GM21737 (cell line): ENCODE results near the gene ZNF692.
"Not testable (repeated sequence)": the region's sequence is repeated elsewhere in the genome, so short reads cannot be mapped to it uniquely, and the experiment has no call there.

Experiments used
- ATAC-seq: cut with Tn5 transposase; IDR thresholded peaks from one replicate; pipeline ENCODE4 v1.9.1; 2021; ENCODE audit warnings: mild to moderate bottlenecking, moderate library complexity; ENCODE audit not compliant: unreplicated experiment

The ZNF692 gene

GRCh38 chr1:248810000-248810726 lies 48.7 kb downstream of the ZNF692 start:
- ATAC-seq: no peak

GRCh38 chr1:248808876-248809275 lies 50.0 kb downstream of the ZNF692 start:
- no peak for ATAC-seq

- peak; percentile 52 for ATAC-seq
Observed at GRCh38 chr1:248807067-248807737, 51.7 kb downstream of the ZNF692 start.

- ATAC-seq: no peak
Observed at GRCh38 chr1:248805876-248806275, 53.0 kb downstream of the ZNF692 start.

GRCh38 chr1:248804771-248805681 lies 53.9 kb downstream of the ZNF692 start:
- peak; percentile 88 for ATAC-seq

- not testable (repeated sequence) for ATAC-seq
Observed at GRCh38 chr1:248803501-248803900, 55.4 kb downstream of the ZNF692 start.

GRCh38 chr1:248802454-248802853 lies 56.4 kb downstream of the ZNF692 start:
- ATAC-seq: no peak

- no peak for ATAC-seq
Observed at GRCh38 chr1:248800459-248800858, 58.4 kb downstream of the ZNF692 start.
